Measurements from ENCODE around the gene MINDY4. TPM values are rescaled to one million over a fixed set of nuclear protein-coding genes. Genes with fewer than 3 reads are reported as not detected.

Gene MINDY4
- total RNA-seq, 1 donor from 2014 or later, result 14.3 TPM

GRCh38 chr7:30799206-30799975 is 28.2 kb downstream of the MINDY4 start:
- H3K9me3 Mint-ChIP-seq (ENCODE audit: low read depth), result no peaks in the 10 kb centered on the region
- TF ChIP-seq, protein P1, sequence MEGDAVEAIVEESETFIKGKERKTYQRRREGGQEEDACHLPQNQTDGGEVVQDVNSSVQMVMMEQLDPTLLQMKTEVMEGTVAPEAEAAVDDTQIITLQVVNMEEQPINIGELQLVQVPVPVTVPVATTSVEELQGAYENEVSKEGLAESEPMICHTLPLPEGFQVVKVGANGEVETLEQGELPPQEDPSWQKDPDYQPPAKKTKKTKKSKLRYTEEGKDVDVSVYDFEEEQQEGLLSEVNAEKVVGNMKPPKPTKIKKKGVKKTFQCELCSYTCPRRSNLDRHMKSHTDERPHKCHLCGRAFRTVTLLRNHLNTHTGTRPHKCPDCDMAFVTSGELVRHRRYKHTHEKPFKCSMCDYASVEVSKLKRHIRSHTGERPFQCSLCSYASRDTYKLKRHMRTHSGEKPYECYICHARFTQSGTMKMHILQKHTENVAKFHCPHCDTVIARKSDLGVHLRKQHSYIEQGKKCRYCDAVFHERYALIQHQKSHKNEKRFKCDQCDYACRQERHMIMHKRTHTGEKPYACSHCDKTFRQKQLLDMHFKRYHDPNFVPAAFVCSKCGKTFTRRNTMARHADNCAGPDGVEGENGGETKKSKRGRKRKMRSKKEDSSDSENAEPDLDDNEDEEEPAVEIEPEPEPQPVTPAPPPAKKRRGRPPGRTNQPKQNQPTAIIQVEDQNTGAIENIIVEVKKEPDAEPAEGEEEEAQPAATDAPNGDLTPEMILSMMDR (IDR thresholded peaks at IDR 0.05; ENCODE audit: unreplicated experiment), result no peak
- no peaks in the 10 kb centered on the region for H3K27me3 Mint-ChIP-seq
- peaks cover 6% of the 10 kb centered on the region for H3K36me3 Mint-ChIP-seq (ENCODE audit: insufficient read depth)
- H3K4me1 Mint-ChIP-seq (ENCODE audit: low read depth), result peaks cover 5% of the 10 kb centered on the region
- H3K4me3 Mint-ChIP-seq (ENCODE audit: low read depth), result no peak overlapping the region
- no peak for DNase-seq (ENCODE audit: low spot score, unreplicated experiment)
- no peak overlapping the region for H3K27ac Mint-ChIP-seq

- Mint-ChIP-seq H3K9me3 (ENCODE audit: low read depth) (no peaks in the 10 kb centered on the region), H3K27ac (no peak overlapping the region), H3K27me3 (no peaks in the 10 kb centered on the region), H3K4me3 (ENCODE audit: low read depth) (no peak overlapping the region), H3K4me1 (ENCODE audit: low read depth) (peaks cover 5% of the 10 kb centered on the region), H3K36me3 (ENCODE audit: insufficient read depth) (peaks cover 9% of the 10 kb centered on the region)
- DNase-seq (ENCODE audit: low spot score, unreplicated experiment), result no peak
- TF ChIP-seq, protein P1 (IDR thresholded peaks at IDR 0.05; ENCODE audit: unreplicated experiment), result no peak
Observed at GRCh38 chr7:30799976-30800661, 28.9 kb downstream of the MINDY4 start.

DNA sequence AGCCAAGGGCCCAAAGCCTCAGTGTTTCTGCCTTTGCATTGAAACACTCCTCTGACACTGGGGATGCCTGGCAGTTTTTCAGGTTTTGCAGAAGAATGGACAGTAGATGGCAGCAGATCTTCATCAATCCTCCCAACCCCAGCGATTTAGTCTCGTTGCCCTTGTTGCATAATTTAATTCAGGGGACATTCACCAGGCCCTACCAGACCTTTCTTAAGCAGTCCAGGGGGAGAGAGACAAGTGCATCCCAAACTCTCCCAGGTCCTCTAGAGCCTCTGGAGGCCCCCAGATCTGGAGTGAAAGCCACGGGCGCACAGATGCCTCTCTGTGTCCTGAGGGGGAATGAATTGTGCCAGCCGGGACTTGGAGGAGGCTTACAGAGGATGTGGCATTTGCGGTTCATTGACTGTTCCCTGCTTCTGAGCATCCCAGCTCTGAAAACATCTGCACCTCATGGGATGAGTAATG is 29.6 kb downstream of the MINDY4 start:
- TF ChIP-seq, protein P1 (IDR thresholded peaks at IDR 0.05; ENCODE audit: unreplicated experiment), result peak; percentile 74
- DNase-seq (ENCODE audit: low spot score, unreplicated experiment), result no peak
- no peak overlapping the region for H3K4me3 Mint-ChIP-seq (ENCODE audit: low read depth)
- no peaks in the 10 kb centered on the region for H3K9me3 Mint-ChIP-seq (ENCODE audit: low read depth)
- peaks cover 3% of the 10 kb centered on the region for H3K4me1 Mint-ChIP-seq (ENCODE audit: low read depth)
- no peak overlapping the region for H3K27ac Mint-ChIP-seq
- peaks cover 9% of the 10 kb centered on the region for H3K36me3 Mint-ChIP-seq (ENCODE audit: insufficient read depth)
- no peaks in the 10 kb centered on the region for H3K27me3 Mint-ChIP-seq

GRCh38 chr7:30802812-30803211 is 31.6 kb downstream of the MINDY4 start:
- TF ChIP-seq, protein P1 (IDR thresholded peaks at IDR 0.05; ENCODE audit: unreplicated experiment), result no peak
- Mint-ChIP-seq H3K36me3 (ENCODE audit: insufficient read depth) (peaks cover 15% of the 10 kb centered on the region), H3K27me3 (no peaks in the 10 kb centered on the region), H3K4me1 (ENCODE audit: low read depth) (no peaks in the 10 kb centered on the region), H3K4me3 (ENCODE audit: low read depth) (no peak overlapping the region), H3K9me3 (ENCODE audit: low read depth) (peaks cover 6% of the 10 kb centered on the region), H3K27ac (no peak overlapping the region)
- no peak for DNase-seq (ENCODE audit: low spot score, unreplicated experiment)

DNA sequence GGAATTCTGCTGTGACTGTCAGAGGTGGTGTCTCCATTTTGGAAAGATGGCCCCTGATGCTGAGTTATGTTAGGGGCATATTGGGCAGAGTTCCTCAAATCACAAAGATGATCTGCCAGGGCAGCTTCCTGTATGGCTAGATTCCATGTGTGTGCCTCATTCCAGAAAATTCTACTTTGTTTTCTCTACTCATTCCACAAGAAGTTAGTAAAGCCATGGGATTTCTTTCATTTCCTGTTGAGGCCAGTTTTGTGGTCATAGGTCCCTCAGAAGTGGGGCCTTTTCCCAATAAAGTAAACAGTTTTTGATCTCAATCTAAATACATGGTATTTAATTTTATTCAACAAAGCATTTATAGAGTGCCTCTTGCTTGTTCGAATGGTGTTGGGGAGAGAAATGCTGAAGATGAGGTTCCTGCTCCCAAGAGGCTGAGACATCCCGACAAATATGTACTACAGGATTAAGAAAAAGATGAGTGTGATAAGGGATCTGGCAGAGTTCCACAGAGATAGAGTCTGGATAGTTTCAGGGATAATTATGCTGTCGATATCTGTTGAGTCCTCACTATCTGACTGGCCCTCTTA is 33.0 kb downstream of the MINDY4 start:
- DNase-seq (ENCODE audit: low spot score, unreplicated experiment), result no peak
- Mint-ChIP-seq H3K4me3 (ENCODE audit: low read depth) (no peak overlapping the region), H3K9me3 (ENCODE audit: low read depth) (peaks cover 12% of the 10 kb centered on the region), H3K27me3 (no peaks in the 10 kb centered on the region), H3K27ac (no peak overlapping the region), H3K36me3 (ENCODE audit: insufficient read depth) (peaks cover 23% of the 10 kb centered on the region), H3K4me1 (ENCODE audit: low read depth) (no peaks in the 10 kb centered on the region)
- TF ChIP-seq, protein P1 (IDR thresholded peaks at IDR 0.05; ENCODE audit: unreplicated experiment), result no peak

Data from progenitor cell of endocrine pancreas (in vitro differentiated cells).